Measurements from ENCODE around the gene CALML4. TPM values are rescaled to one million over a fixed set of nuclear protein-coding genes. Genes with fewer than 3 reads are reported as not detected.
"Not testable (repeated sequence)": the region's sequence is repeated elsewhere in the genome, so short reads cannot be mapped to it uniquely, and the experiment has no call there.

Gene CALML4
- total RNA-seq, 1 donor from 2014 or later, result 7.3 TPM

GRCh38 chr15:68176601-68177000, 28.5 kb downstream of the CALML4 start:
- H3K36me3 ChIP-seq, result peaks cover 79% of the 10 kb centered on the region
- H3K4me1 ChIP-seq, result peaks cover 5% of the 10 kb centered on the region
- H3K4me3 ChIP-seq, result no peak overlapping the region
- no peak overlapping the region for H3K27ac ChIP-seq
- TF ChIP-seq CTCF (IDR thresholded peaks at IDR 0.05), result no peak
- DNase-seq, result no peak
- no peaks in the 10 kb centered on the region for H3K27me3 ChIP-seq (ENCODE audit: low read depth)
- no peaks in the 10 kb centered on the region for H3K9me3 ChIP-seq
- ATAC-seq, result no peak
- intact Hi-C loops (cut with DNase I), result no loop called here

GRCh38 chr15:68175526-68175925, 29.6 kb downstream of the CALML4 start:
- peaks cover 73% of the 10 kb centered on the region for H3K36me3 ChIP-seq
- H3K27me3 ChIP-seq (ENCODE audit: low read depth), result no peaks in the 10 kb centered on the region
- ATAC-seq (no peak), DNase-seq (no peak)
- no peak overlapping the region for H3K4me3 ChIP-seq
- no peak for TF ChIP-seq CTCF (IDR thresholded peaks at IDR 0.05)
- H3K27ac ChIP-seq, result no peak overlapping the region
- intact Hi-C loops (cut with DNase I), result no loop called here
- no peaks in the 10 kb centered on the region for H3K9me3 ChIP-seq
- H3K4me1 ChIP-seq, result peaks cover 5% of the 10 kb centered on the region

- peaks cover 77% of the 10 kb centered on the region for H3K36me3 ChIP-seq
- H3K27me3 ChIP-seq (ENCODE audit: low read depth), result no peaks in the 10 kb centered on the region
- no peak overlapping the region for H3K4me3 ChIP-seq
- DNase-seq (no peak), ATAC-seq (no peak)
- TF ChIP-seq CTCF (IDR thresholded peaks at IDR 0.05), result no peak
- H3K27ac ChIP-seq, result no peak overlapping the region
- peaks cover 5% of the 10 kb centered on the region for H3K4me1 ChIP-seq
- intact Hi-C loops (cut with DNase I), result no loop called here
- H3K9me3 ChIP-seq, result no peaks in the 10 kb centered on the region
Observed at GRCh38 chr15:68173119-68173518, 32.0 kb downstream of the CALML4 start.

GRCh38 chr15:68172037-68172436, 33.1 kb downstream of the CALML4 start:
- H3K4me1 ChIP-seq; H3K9me3 ChIP-seq; H3K4me3 ChIP-seq; H3K27me3 ChIP-seq (ENCODE audit: low read depth); ATAC-seq; DNase-seq; intact Hi-C loops (cut with DNase I); H3K27ac ChIP-seq: not testable (repeated sequence)
- H3K36me3 ChIP-seq, result peaks cover 68% of the 10 kb centered on the region

- Histone ChIP-seq H3K4me1 (no peaks in the 10 kb centered on the region), H3K27me3 (ENCODE audit: low read depth) (no peaks in the 10 kb centered on the region), H3K36me3 (peaks cover 66% of the 10 kb centered on the region), H3K4me3 (no peak overlapping the region), H3K9me3 (no peaks in the 10 kb centered on the region), H3K27ac (no peak overlapping the region)
- DNase-seq (no peak), ATAC-seq (no peak)
- intact Hi-C loops (cut with DNase I), result no loop called here
- no peak for TF ChIP-seq CTCF (IDR thresholded peaks at IDR 0.05)
Observed at GRCh38 chr15:68166847-68167246, 38.3 kb downstream of the CALML4 start.

- no peak overlapping the region for H3K27ac ChIP-seq
- no peak for ATAC-seq
- no peaks in the 10 kb centered on the region for H3K27me3 ChIP-seq (ENCODE audit: low read depth)
- intact Hi-C loops (cut with DNase I), result no loop called here
- H3K36me3 ChIP-seq, result peaks cover 70% of the 10 kb centered on the region
- peaks cover 4% of the 10 kb centered on the region for H3K4me1 ChIP-seq
- H3K4me3 ChIP-seq, result no peak overlapping the region
- no peak for DNase-seq
- H3K9me3 ChIP-seq, result no peaks in the 10 kb centered on the region
- no peak for TF ChIP-seq CTCF (IDR thresholded peaks at IDR 0.05)
Observed at GRCh38 chr15:68163191-68163590, 41.9 kb downstream of the CALML4 start.

Measured in lower lobe of right lung (tissue), 2 donors.